Measurements from ENCODE around the gene FAM151A.
A peak's percentile ranks its signal among the peaks of the same experiment; 100 is the strongest.

The FAM151A gene

DNA sequence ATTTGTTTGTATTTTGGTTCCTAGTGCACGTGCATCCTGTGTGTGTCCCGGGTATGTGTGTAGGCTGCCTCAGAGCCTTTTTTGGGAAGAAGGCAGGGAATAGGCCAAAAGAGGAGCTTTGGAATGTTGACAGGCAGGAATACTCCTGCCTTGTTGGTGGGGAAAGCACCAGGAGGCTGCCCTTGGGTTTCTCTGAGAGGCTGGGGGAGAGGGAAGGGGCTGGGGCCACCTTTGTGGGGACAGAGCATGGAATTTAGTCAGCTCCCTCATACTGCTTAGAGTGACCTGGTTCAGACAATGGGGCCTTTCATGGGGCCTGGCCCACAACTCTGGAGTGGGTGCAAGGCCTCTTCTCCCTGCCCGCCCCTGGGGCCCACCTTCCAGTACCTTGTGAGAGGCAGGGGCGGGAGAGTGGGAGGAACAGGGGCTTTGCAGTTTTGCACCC, 44.0 kb downstream of the FAM151A start:
- no peak for DNase-seq (ENCODE audit: low spot score)

GRCh38 chr1:54577612-54578011, 45.7 kb downstream of the FAM151A start:
- peak; percentile 35 for DNase-seq (ENCODE audit: low spot score)

DNA sequence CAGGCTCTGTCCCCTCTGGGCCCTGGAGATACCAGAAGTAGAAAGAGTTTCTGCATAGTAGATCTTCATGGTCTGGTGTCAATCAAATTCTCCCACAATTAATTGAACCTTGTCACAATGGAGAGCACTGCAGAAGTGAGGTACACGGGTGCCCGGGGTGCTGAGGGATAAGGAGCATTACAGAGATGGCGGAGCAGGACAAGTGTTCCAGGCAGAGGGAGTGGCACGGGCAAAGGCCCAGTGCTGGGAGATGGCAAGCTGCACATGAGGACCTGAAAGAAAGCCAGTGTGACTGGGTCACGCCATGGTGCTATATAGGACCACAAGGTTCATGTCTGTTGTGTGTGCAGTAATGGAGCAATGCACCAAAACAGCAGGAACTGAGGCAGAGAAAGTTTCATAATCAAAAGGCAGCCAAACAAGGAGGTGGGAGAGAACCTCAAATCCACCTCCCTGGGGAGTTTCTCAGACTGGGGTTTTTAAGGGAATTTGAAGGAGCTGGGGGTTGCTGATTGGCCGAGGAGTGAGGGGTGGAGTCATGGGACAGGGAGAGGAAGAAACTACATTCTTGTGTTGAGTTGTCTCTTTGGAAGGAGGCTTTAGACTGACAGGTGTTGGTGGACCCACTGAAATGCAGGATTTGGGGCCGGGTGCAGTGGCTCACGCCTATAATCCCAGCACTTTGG, 47.6 kb downstream of the FAM151A start:
- DNase-seq (ENCODE audit: low spot score) = no peak

- DNase-seq (ENCODE audit: low spot score) = no peak
Measured at GRCh38 chr1:54575161-54575560, 48.2 kb downstream of the FAM151A start.

- no peak for DNase-seq (ENCODE audit: low spot score)
Measured at GRCh38 chr1:54574158-54574778, 49.1 kb downstream of the FAM151A start.

GRCh38 chr1:54572542-54572850, 50.8 kb downstream of the FAM151A start:
- no peak for DNase-seq (ENCODE audit: low spot score)

GRCh38 chr1:54571803-54572541, 51.4 kb downstream of the FAM151A start:
- no peak for DNase-seq (ENCODE audit: low spot score)

GRCh38 chr1:54571326-54571725, 52.0 kb downstream of the FAM151A start:
- DNase-seq (ENCODE audit: low spot score) = no peak

- no peak for DNase-seq (ENCODE audit: low spot score)
Measured at GRCh38 chr1:54570161-54570560, 53.2 kb downstream of the FAM151A start.

DNA sequence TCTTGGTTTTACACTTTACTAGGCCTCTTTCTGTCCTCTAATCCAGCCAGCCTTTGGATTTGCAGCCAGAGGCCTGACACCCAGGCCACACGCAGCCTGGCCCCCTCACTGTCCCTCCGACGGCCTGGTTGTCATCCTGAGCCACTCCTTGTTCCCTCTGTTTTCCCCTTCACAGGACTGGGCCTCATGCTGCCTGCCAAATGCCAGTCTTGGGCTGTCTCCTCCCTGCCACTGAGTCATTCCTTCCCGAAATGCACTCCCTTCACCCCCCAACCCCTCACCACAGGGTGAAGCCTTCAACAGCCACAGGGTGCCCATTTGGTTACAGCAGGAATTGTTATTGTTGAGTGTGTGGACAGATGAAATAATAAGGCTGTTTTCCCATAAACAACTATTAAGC, 54.0 kb downstream of the FAM151A start:
- no peak for DNase-seq (ENCODE audit: low spot score)

DNA sequence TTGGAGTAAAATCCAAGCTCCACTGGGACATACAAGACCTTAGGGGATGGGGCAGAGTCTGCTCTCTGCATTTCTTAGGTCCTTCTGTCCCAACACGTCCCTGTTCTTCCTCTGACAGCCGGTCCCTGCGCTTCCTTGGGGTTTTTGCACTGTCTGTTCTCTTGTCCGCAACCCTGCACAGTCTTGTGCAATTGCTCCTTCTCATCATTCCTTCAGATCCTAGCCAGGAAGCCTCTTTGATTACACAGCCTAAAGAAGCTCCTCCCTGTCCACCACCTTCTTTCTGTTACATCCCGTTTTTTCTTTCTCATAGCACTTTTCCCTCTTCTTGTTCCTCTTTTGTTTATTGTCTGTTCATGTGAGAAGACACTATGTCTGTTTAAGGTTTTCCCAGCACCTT, 55.4 kb downstream of the FAM151A start:
- no peak for DNase-seq (ENCODE audit: low spot score)

- DNase-seq (ENCODE audit: low spot score) = no peak
Measured at GRCh38 chr1:54566438-54567141, 56.7 kb downstream of the FAM151A start.

DNA sequence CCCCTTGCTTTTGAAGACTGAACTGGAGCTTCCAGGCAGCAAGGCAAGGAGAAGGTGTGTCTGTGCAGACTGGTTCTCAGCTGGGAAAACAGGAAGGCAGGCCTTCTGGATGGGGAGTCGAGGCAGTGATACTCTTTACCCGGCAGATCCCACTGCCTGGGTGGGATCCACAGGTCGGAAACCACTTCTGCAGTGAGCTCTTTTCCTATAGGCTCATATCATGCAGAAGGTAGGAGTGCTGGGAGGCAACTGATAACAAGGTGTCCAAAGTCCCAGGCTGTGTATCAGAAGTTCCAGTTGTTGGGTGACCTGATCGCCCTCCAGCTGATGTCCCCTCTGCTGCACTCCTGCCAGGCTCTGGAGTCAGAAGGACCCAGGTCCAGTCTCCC, 58.2 kb downstream of the FAM151A start:
- no peak for DNase-seq (ENCODE audit: low spot score)

GRCh38 chr1:54564312-54565112, 58.8 kb downstream of the FAM151A start:
- no peak for DNase-seq (ENCODE audit: low spot score)

DNA sequence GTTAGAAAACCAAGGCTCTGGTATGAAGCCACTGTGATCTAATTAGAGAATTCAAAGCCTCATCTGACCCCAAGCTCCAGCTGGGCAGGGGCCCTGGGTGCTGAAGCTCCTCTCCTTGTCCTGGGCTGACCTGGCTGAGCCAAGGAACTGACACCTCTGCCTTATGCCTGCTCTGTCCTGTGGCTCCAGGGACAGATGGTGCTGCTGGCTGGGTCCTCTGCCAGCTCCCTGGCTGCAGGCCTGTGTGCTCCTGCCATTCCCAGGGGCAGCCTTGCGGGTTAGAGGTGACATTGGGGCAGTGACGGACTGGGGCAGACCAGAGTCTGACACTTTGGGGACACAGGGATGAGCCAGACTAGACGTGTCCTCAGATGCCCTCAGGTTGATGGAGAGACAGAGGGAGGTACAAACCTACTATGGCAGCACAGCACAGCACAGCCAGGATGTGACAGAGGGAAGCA, 63.5 kb downstream of the FAM151A start:
- no peak for DNase-seq (ENCODE audit: low spot score)
